OCI-LY1 (cell line): ENCODE measurements around the gene NOX5.

ENCODE experiments used
- H2AFZ ChIP-seq: fragments of 200-600 bp; sonication (generic), shearing (Covaris generic); 2 replicates; pipeline ENCODE4 v1.6.0; 2014; ENCODE audit warnings: antibody characterized with exemption, mild to moderate bottlenecking, low read length
- H3F3A ChIP-seq: fragments of 200-600 bp; sonication (generic), shearing (Covaris generic); 2 replicates; pipeline ENCODE4 v1.6.0; 2014; ENCODE audit warnings: mild to moderate bottlenecking, antibody characterized with exemption, low read length, moderate library complexity; ENCODE audit not compliant: insufficient read depth
- H3K27ac ChIP-seq: fragments of 200-600 bp; sonication (generic); 2 replicates; pipeline ENCODE4 v1.5.1; 2014; ENCODE audit warnings: low read length, mixed run types, mild to moderate bottlenecking, low read depth; ENCODE audit not compliant: poor library complexity, severe bottlenecking
- H3K27me3 ChIP-seq: fragments of 200-600 bp; sonication (generic); 2 replicates; pipeline ENCODE4 v1.6.0; 2014; ENCODE audit warnings: antibody characterized with exemption, mild to moderate bottlenecking, low read length, moderate library complexity; ENCODE audit not compliant: insufficient read depth
- H3K36me3 ChIP-seq: fragments of 200-600 bp; sonication (generic); 2 replicates; pipeline ENCODE4 v1.6.1; 2014; ENCODE audit warnings: mild to moderate bottlenecking, antibody characterized with exemption, low read length, moderate library complexity, mixed read lengths; ENCODE audit not compliant: insufficient read depth
- H3K4me1 ChIP-seq: fragments of 200-600 bp; sonication (generic); 2 replicates; pipeline ENCODE4 v1.5.1; 2014; ENCODE audit warnings: mild to moderate bottlenecking, low read length, moderate library complexity; ENCODE audit not compliant: insufficient read depth, severe bottlenecking
- H3K4me2 ChIP-seq: fragments of 200-600 bp; sonication (generic), shearing (Covaris generic); 2 replicates; pipeline ENCODE4 v1.6.1; 2014; ENCODE audit warnings: low read length
- H3K4me3 ChIP-seq: fragments of 200-600 bp; sonication (generic); 2 replicates; pipeline ENCODE4 v1.5.1; 2014; ENCODE audit warnings: low read length, low read depth, mild to moderate bottlenecking, mixed read lengths; ENCODE audit not compliant: poor library complexity, severe bottlenecking
- H3K79me2 ChIP-seq: fragments of 200-600 bp; shearing (Covaris generic); 2 replicates; pipeline ENCODE4 v1.6.1; 2016; ENCODE audit warnings: mixed run types, low read length, mixed read lengths; ENCODE audit not compliant: insufficient read depth
- H3K9ac ChIP-seq: fragments of 200-600 bp; sonication (generic), shearing (Covaris generic); 2 replicates; pipeline ENCODE4 v1.6.1; 2014; ENCODE audit warnings: mild to moderate bottlenecking, low read length, mixed read lengths
- H3K9me2 ChIP-seq: fragments of 200-600 bp; sonication (generic), shearing (Covaris generic); 2 replicates; pipeline ENCODE4 v1.6.1; 2014; ENCODE audit warnings: low read depth, mild to moderate bottlenecking, low read length, mixed read lengths
- H3K9me3 ChIP-seq: fragments of 200-600 bp; shearing (Covaris generic); 2 replicates; pipeline ENCODE4 v1.6.1; 2014; ENCODE audit warnings: low read length, mixed read lengths
- H4K20me1 ChIP-seq: fragments of 200-600 bp; sonication (generic), shearing (Covaris generic); 2 replicates; pipeline ENCODE4 v1.6.0; 2016; ENCODE audit warnings: mild to moderate bottlenecking, low read length; ENCODE audit not compliant: insufficient read depth
- EZH2 ChIP-seq: fragments of 200-600 bp; sonication (generic), shearing (Covaris generic); IDR thresholded peaks from 2 replicates; pipeline ENCODE4 v1.8.0; 2017; ENCODE audit warnings: borderline replicate concordance, mixed run types, mild to moderate bottlenecking, antibody characterized with exemption, low read length, moderate library complexity, mixed read lengths
- TF ChIP-seq, protein P1 (sequence below): fragments of 200-600 bp; sonication (generic), shearing (Covaris generic); IDR thresholded peaks from 2 replicates; pipeline ENCODE4 v1.5.1; 2017; ENCODE audit warnings: mild to moderate bottlenecking, antibody characterized with exemption, low read length, moderate library complexity, mixed read lengths

The NOX5 gene

GRCh38 chr15:69069996-69070395 lies 55.5 kb downstream of the NOX5 start:
- Histone ChIP-seq H3K79me2 (no peaks in the 10 kb centered on the region), H3K36me3 (no peaks in the 10 kb centered on the region), H3K4me2 (no peak overlapping the region), H3K27ac (no peak overlapping the region), H3K4me1 (no peaks in the 10 kb centered on the region), H3K27me3 (no peaks in the 10 kb centered on the region), H2AFZ (no peak overlapping the region), H4K20me1 (no peaks in the 10 kb centered on the region), H3K9me2 (no peaks in the 10 kb centered on the region), H3K4me3 (no peak overlapping the region), H3K9ac (no peak overlapping the region), H3K9me3 (no peaks in the 10 kb centered on the region), H3F3A (no peaks in the 10 kb centered on the region)
- TF ChIP-seq EZH2, result no peak
- TF ChIP-seq, protein P1, sequence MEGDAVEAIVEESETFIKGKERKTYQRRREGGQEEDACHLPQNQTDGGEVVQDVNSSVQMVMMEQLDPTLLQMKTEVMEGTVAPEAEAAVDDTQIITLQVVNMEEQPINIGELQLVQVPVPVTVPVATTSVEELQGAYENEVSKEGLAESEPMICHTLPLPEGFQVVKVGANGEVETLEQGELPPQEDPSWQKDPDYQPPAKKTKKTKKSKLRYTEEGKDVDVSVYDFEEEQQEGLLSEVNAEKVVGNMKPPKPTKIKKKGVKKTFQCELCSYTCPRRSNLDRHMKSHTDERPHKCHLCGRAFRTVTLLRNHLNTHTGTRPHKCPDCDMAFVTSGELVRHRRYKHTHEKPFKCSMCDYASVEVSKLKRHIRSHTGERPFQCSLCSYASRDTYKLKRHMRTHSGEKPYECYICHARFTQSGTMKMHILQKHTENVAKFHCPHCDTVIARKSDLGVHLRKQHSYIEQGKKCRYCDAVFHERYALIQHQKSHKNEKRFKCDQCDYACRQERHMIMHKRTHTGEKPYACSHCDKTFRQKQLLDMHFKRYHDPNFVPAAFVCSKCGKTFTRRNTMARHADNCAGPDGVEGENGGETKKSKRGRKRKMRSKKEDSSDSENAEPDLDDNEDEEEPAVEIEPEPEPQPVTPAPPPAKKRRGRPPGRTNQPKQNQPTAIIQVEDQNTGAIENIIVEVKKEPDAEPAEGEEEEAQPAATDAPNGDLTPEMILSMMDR, result no peak

GRCh38 chr15:69070396-69070795 lies 55.9 kb downstream of the NOX5 start:
- no peak overlapping the region for H3K27ac ChIP-seq
- no peaks in the 10 kb centered on the region for H3K36me3 ChIP-seq
- H3K27me3 ChIP-seq, result no peaks in the 10 kb centered on the region
- H3K4me2 ChIP-seq, result no peak overlapping the region
- H3F3A ChIP-seq, result no peaks in the 10 kb centered on the region
- H3K9me2 ChIP-seq, result no peaks in the 10 kb centered on the region
- H3K9ac ChIP-seq, result no peak overlapping the region
- H3K79me2 ChIP-seq, result no peaks in the 10 kb centered on the region
- H2AFZ ChIP-seq, result no peak overlapping the region
- H3K9me3 ChIP-seq, result no peaks in the 10 kb centered on the region
- TF ChIP-seq, protein P1, result no peak
- no peak for TF ChIP-seq EZH2
- no peaks in the 10 kb centered on the region for H4K20me1 ChIP-seq
- no peak overlapping the region for H3K4me3 ChIP-seq
- no peaks in the 10 kb centered on the region for H3K4me1 ChIP-seq

GRCh38 chr15:69071260-69071659 lies 56.8 kb downstream of the NOX5 start:
- Histone ChIP-seq H3K36me3 (no peaks in the 10 kb centered on the region), H3K9me2 (no peaks in the 10 kb centered on the region), H3K79me2 (no peaks in the 10 kb centered on the region), H3K9me3 (no peaks in the 10 kb centered on the region), H3K9ac (no peak overlapping the region), H4K20me1 (no peaks in the 10 kb centered on the region), H2AFZ (no peak overlapping the region), H3K4me2 (no peak overlapping the region), H3K27ac (no peak overlapping the region), H3K27me3 (no peaks in the 10 kb centered on the region), H3K4me3 (no peak overlapping the region), H3F3A (no peaks in the 10 kb centered on the region), H3K4me1 (no peaks in the 10 kb centered on the region)
- TF ChIP-seq, protein P1, result no peak
